NCI-H2171 treated with DMSO at 0.1 percent for 48 hours (cell line): Measurements from ENCODE around the gene ARHGEF17.

Experiments used
- DNase-seq: peaks from one replicate; lab custom pipeline; 2025; lab: John Stamatoyannopoulos, UW

Gene ARHGEF17

GRCh38 chr11:73380897-73381410 lies 72.9 kb downstream of the ARHGEF17 start:
- DNase-seq, result no peak

- DNase-seq, result no peak
These were observed 73.5 kb downstream of the ARHGEF17 start for GRCh38 chr11:73381589-73381988.

- DNase-seq, result no peak
These were observed 74.1 kb downstream of the ARHGEF17 start for GRCh38 chr11:73382183-73382582.

- no peak for DNase-seq
These were observed 74.7 kb downstream of the ARHGEF17 start for GRCh38 chr11:73382747-73383146.

- no peak for DNase-seq
These were observed 75.4 kb downstream of the ARHGEF17 start for GRCh38 chr11:73383249-73384124.

GRCh38 chr11:73384125-73384441 lies 76.0 kb downstream of the ARHGEF17 start:
- DNase-seq, result no peak

- no peak for DNase-seq
These were observed 76.4 kb downstream of the ARHGEF17 start for GRCh38 chr11:73384531-73384871.

- no peak for DNase-seq
These were observed 77.0 kb downstream of the ARHGEF17 start for GRCh38 chr11:73384872-73385689.

GRCh38 chr11:73386016-73386415 lies 77.9 kb downstream of the ARHGEF17 start:
- no peak for DNase-seq

GRCh38 chr11:73386546-73386945 lies 78.5 kb downstream of the ARHGEF17 start:
- DNase-seq, result no peak

GRCh38 chr11:73387594-73388264 lies 79.7 kb downstream of the ARHGEF17 start:
- no peak for DNase-seq

- DNase-seq, result no peak
These were observed 80.4 kb downstream of the ARHGEF17 start for GRCh38 chr11:73388265-73389133.

- DNase-seq, result no peak
These were observed 81.1 kb downstream of the ARHGEF17 start for GRCh38 chr11:73389134-73389525.

GRCh38 chr11:73389916-73390315 lies 81.8 kb downstream of the ARHGEF17 start:
- no peak for DNase-seq

- DNase-seq, result no peak
These were observed 82.8 kb downstream of the ARHGEF17 start for GRCh38 chr11:73390601-73391565.

GRCh38 chr11:73391665-73392064 lies 83.6 kb downstream of the ARHGEF17 start:
- no peak for DNase-seq

- DNase-seq, result no peak
These were observed 84.3 kb downstream of the ARHGEF17 start for GRCh38 chr11:73392108-73393010.

- no peak for DNase-seq
These were observed 84.9 kb downstream of the ARHGEF17 start for GRCh38 chr11:73393011-73393380.
